ENCODE results near the gene USP40.

The USP40 gene

GRCh38 chr2:233436691-233437438, 129.7 kb downstream of the USP40 start:
- Histone ChIP-seq H3K4me1 (ENCODE audit: low read length) (peaks cover 9% of the 10 kb centered on the region), H3K36me3 (replicated peaks; ENCODE audit: low read depth, low read length) (no peaks in the 10 kb centered on the region), H3K27me3 (ENCODE audit: low read depth, low read length) (no peaks in the 10 kb centered on the region)

GRCh38 chr2:233436191-233436581, 130.4 kb downstream of the USP40 start:
- Histone ChIP-seq H3K4me1 (ENCODE audit: low read length) (peaks cover 9% of the 10 kb centered on the region), H3K79me2 (ENCODE audit: low read length) (no peaks in the 10 kb centered on the region), H3K4me3 (ENCODE audit: low read length) (no peak overlapping the region), H3K36me3 (replicated peaks; ENCODE audit: low read depth, low read length) (no peaks in the 10 kb centered on the region), H3K27ac (ENCODE audit: low read length) (no peak overlapping the region), H3K9me3 (ENCODE audit: insufficient read depth, low read length) (no peaks in the 10 kb centered on the region), H3K27me3 (ENCODE audit: low read depth, low read length) (no peaks in the 10 kb centered on the region), H3K9ac (ENCODE audit: low read length) (no peak overlapping the region), H2AFZ (ENCODE audit: low read depth, low read length) (no peak overlapping the region), H4K20me1 (ENCODE audit: insufficient read depth, low read length) (no peaks in the 10 kb centered on the region), H3K4me2 (ENCODE audit: low read length) (no peak overlapping the region)
- TF ChIP-seq EZH2phosphoT487 (IDR thresholded peaks at IDR 0.05; ENCODE audit: low read depth), result no peak
- no peak for TF ChIP-seq CTCF (IDR thresholded peaks at IDR 0.05; ENCODE audit: low read depth, low read length)

More at GRCh38 chr2:233436691-233437438, 129.7 kb downstream of the USP40 start:
- Histone ChIP-seq H3K9me3 (ENCODE audit: insufficient read depth, low read length) (no peaks in the 10 kb centered on the region), H3K4me2 (ENCODE audit: low read length) (no peak overlapping the region), H3K4me3 (ENCODE audit: low read length) (no peak overlapping the region), H4K20me1 (ENCODE audit: insufficient read depth, low read length) (no peaks in the 10 kb centered on the region), H2AFZ (ENCODE audit: low read depth, low read length) (no peak overlapping the region), H3K27ac (ENCODE audit: low read length) (no peak overlapping the region), H3K79me2 (ENCODE audit: low read length) (no peaks in the 10 kb centered on the region), H3K9ac (ENCODE audit: low read length) (no peak overlapping the region)
- no peak for TF ChIP-seq CTCF (IDR thresholded peaks at IDR 0.05; ENCODE audit: low read depth, low read length)
- no peak for TF ChIP-seq EZH2phosphoT487 (IDR thresholded peaks at IDR 0.05; ENCODE audit: low read depth)

GRCh38 chr2:233435436-233436190, 131.0 kb downstream of the USP40 start:
- Histone ChIP-seq H3K27ac (ENCODE audit: low read length) (no peak overlapping the region), H3K4me2 (ENCODE audit: low read length) (peak overlapping the region; percentile 20; the same call in 1 of the 2 replicates), H3K4me1 (ENCODE audit: low read length) (peaks cover 9% of the 10 kb centered on the region), H3K9ac (ENCODE audit: low read length) (no peak overlapping the region), H3K9me3 (ENCODE audit: insufficient read depth, low read length) (no peaks in the 10 kb centered on the region), H2AFZ (ENCODE audit: low read depth, low read length) (no peak overlapping the region), H3K36me3 (replicated peaks; ENCODE audit: low read depth, low read length) (no peaks in the 10 kb centered on the region), H3K4me3 (ENCODE audit: low read length) (no peak overlapping the region), H3K79me2 (ENCODE audit: low read length) (no peaks in the 10 kb centered on the region), H3K27me3 (ENCODE audit: low read depth, low read length) (no peaks in the 10 kb centered on the region), H4K20me1 (ENCODE audit: insufficient read depth, low read length) (no peaks in the 10 kb centered on the region)
- no peak for TF ChIP-seq CTCF (IDR thresholded peaks at IDR 0.05; ENCODE audit: low read depth, low read length)
- TF ChIP-seq EZH2phosphoT487 (IDR thresholded peaks at IDR 0.05; ENCODE audit: low read depth), result no peak

- Histone ChIP-seq H2AFZ (ENCODE audit: low read depth, low read length) (no peak overlapping the region), H3K27ac (ENCODE audit: low read length) (no peak overlapping the region), H3K79me2 (ENCODE audit: low read length) (no peaks in the 10 kb centered on the region), H3K4me2 (ENCODE audit: low read length) (peak overlapping the region; percentile 20; the same call in 1 of the 2 replicates), H3K9me3 (ENCODE audit: insufficient read depth, low read length) (no peaks in the 10 kb centered on the region), H3K4me1 (ENCODE audit: low read length) (peaks cover 9% of the 10 kb centered on the region), H3K9ac (ENCODE audit: low read length) (no peak overlapping the region), H3K27me3 (ENCODE audit: low read depth, low read length) (no peaks in the 10 kb centered on the region), H4K20me1 (ENCODE audit: insufficient read depth, low read length) (no peaks in the 10 kb centered on the region), H3K36me3 (replicated peaks; ENCODE audit: low read depth, low read length) (no peaks in the 10 kb centered on the region), H3K4me3 (ENCODE audit: low read length) (no peak overlapping the region)
- no peak for TF ChIP-seq CTCF (IDR thresholded peaks at IDR 0.05; ENCODE audit: low read depth, low read length)
Measured at GRCh38 chr2:233434666-233435330, 131.8 kb downstream of the USP40 start.

Data from OCI-LY3 (cell line).